Cardiac fibroblast (primary cell): ENCODE measurements around the gene EPHA2.

Experiments
- DNase-seq, 2 donors: peaks; one replicate each; pipeline versions ENCODE4 v3.0.0 to v3.0.0-alpha.2; 2010; ENCODE audit warnings: low read depth in 2 of 2
- H3K4me3 ChIP-seq, 2 donors: replicated peaks in 1 of 2; 1 replicate in 1 of 2; 2 replicates in 1 of 2; pipeline ENCODE4 v1.5.1; 2011; ENCODE audit warnings: low read depth in 2 of 2, low read length in 2 of 2, mild to moderate bottlenecking in 2 of 2, moderate library complexity in 1 of 2
- CTCF ChIP-seq: IDR thresholded peaks from one replicate; pipeline ENCODE4 v1.5.1; 2011; ENCODE audit warnings: low read depth, mild to moderate bottlenecking, low read length, inconsistent platforms

EPHA2 gene

GRCh38 chr1:16176653-16177052 is 20.8 kb upstream of the EPHA2 start:
- DNase-seq: no peak
- H3K4me3 ChIP-seq: no peak overlapping the region
- no peak for TF ChIP-seq CTCF

- H3K4me3 ChIP-seq: no peak overlapping the region
- peak; percentile 89 to 93 for DNase-seq
- TF ChIP-seq CTCF: no peak
These were observed 20.0 kb upstream of the EPHA2 start for GRCh38 chr1:16175610-16176553.

GRCh38 chr1:16174886-16175598 is 19.2 kb upstream of the EPHA2 start:
- H3K4me3 ChIP-seq: no peak overlapping the region
- peak in 1 of 2 donors; percentile 27 for DNase-seq
- no peak for TF ChIP-seq CTCF

GRCh38 chr1:16174261-16174868 is 18.5 kb upstream of the EPHA2 start:
- TF ChIP-seq CTCF: no peak
- no peak for DNase-seq
- H3K4me3 ChIP-seq: no peak overlapping the region

GRCh38 chr1:16173447-16174260 is 17.8 kb upstream of the EPHA2 start:
- no peak for TF ChIP-seq CTCF
- H3K4me3 ChIP-seq: no peak overlapping the region

GRCh38 chr1:16172964-16173446 is 17.1 kb upstream of the EPHA2 start:
- H3K4me3 ChIP-seq: no peak overlapping the region
- TF ChIP-seq CTCF: no peak
- peak; percentile 67 to 79 for DNase-seq

More at GRCh38 chr1:16173447-16174260, 17.8 kb upstream of the EPHA2 start:
- DNase-seq: peak; percentile 80 to 83
